Cerebellar cortex (tissue), 1 donor: ENCODE results near the gene EPHB1.

ENCODE experiments used
- DNase-seq: peaks from one replicate; pipeline ENCODE4 v3.0.0-alpha.2; 2015; ENCODE audit warnings: low spot score

Gene EPHB1

DNA sequence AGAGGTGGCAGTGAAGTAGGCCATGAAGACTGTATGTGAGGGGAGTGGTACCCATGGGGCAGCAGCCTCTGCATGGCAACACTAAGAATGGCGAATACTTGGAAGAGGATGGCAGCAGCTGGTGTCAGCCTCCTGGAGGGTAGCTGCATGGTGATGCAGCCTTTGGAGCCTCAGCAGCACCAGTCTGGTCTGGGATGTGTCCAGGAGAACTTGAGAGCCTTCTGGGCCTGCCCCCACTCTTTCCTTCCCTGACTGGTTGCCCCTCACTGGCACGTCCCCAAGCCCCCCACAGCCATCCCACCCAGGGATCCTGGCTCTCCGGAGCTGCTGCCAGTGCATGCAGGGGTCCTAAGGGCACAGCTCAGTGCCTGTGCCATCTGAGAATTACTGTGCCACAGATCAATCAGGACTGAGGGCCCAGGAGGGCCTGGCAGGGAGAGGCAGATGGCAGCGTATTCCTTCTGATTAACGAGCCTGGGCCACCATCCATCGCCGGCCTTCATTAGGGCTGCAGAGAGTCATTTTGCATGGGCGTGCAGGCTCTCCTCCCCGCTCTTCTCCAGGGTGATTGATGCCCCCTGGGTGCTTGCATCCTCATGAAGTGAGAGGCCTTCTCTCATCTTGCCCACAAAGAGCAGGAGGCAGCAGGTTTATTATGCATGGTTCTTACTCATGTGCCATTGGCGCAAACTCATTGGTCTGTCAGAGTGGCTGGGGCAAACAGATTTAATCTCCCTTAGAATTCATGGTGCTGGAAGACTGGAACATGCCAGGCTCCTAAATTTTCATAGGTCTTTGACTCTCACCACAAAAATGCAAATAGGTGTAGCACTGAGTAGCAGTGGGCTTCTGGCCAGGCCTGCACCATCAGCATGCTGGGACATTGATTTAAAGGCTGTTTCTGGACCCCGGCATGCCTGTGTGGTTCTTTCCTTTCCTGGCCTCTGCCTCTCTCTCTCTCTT is 116.8 kb downstream of the EPHB1 start:
- no peak for DNase-seq

DNA sequence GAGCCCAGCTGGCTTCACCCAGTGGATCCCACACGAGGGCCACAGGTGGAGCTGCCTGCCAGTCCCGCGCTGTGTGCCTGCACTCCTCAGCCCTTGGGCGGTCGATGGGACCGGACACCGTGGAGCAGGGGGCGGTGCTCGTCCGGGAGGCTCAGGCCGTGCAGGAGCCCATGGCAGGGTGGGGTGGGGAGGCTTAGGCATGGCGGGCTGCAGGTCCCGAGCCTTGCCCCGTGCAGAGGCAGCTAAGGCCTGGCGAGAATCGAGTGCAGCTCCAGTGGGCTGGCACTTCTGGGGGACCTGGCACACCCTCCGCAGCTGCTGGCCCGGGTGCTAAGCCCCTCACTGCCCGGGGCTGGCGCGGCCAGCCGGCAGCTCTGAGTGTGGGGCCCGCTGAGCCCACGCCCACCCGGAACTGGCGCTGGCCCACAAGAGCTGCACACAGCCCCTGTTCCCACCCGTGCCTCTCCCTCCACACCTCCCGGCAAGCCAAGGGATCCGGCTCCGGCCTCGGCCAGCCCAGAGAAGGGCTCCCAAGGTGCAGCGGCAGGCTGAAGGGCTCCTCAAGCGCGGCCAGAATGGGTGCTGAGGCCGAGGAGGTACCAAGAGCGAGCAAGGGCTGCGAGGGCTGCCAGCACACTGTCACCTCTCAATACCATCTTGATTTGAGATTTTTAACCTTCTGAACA is 121.4 kb downstream of the EPHB1 start:
- no peak for DNase-seq

DNA sequence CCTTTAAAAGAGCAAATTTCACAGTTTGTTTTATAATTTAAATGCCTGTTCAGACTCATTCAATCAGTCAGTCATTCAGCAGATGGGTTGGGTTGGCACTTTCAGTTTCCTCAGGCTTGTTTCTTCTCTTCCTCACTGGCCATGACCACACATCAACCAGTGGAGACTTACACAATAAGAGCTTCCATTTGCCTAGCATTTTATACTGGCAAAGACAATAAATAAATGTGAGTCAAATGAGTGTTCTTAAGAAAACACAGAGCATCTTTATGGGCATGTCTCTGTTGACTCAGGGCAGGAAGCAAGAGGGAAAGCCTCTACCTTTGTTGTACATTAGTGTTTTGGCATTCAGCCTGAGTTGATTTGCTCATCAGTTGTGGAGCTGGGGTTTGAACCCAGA is 122.6 kb downstream of the EPHB1 start:
- no peak for DNase-seq

DNA sequence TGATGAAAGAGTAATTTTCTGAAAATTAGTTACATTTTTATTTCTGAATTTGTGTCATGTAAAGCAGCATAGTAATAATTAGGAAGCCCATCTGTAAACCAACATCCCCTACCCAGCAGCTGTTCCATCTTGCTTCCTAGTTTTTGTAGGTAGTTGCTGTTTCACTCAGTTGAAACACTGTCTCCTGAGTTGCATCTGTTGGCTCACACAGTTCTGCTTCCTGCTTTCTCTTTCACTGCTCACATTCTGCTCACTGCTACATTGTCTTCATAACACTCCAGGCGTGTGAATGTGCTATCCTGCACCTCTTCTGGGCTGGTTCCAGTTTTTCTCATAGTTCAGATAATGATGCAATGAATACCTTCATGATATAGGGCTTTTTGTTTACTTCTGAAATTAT is 123.4 kb downstream of the EPHB1 start:
- no peak for DNase-seq

DNA sequence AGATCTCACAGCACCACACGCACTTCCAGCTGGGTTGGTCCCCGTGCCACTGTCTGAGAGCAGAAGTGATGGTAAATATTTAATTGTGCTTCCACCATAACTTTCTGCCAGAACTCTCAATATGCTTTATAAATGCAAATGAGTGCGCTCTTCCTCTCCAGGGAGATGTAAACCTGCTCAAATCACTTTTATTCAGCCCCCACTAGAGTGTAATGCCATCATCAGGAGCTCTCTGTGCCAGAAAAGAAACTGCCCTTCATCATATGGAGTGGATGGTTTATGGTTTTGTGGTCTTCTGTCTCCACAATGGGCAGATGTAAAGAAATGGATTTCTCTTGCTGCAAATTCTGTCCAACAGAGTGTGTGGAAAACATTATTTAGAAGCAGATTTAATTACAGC is 127.0 kb downstream of the EPHB1 start:
- DNase-seq, result no peak

DNA sequence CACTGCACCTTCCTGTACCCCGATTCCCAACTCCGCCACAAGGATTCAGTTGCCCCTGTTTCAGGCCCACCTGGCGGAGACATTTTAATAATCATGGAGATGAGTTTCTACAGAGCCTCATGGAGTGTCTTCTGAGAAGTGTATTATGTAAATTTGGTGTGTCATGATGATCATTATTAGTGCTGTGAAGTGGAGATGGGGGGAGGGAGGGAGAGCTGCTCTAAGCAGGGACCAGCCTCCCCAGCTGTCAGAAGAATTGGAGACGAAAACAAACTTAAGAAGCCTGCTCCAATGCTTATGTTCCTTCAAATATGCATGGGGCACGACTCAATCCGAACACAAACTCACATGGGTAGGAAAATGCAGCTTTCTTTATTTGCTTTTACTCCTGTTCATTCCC is 127.8 kb downstream of the EPHB1 start:
- DNase-seq, result no peak

DNA sequence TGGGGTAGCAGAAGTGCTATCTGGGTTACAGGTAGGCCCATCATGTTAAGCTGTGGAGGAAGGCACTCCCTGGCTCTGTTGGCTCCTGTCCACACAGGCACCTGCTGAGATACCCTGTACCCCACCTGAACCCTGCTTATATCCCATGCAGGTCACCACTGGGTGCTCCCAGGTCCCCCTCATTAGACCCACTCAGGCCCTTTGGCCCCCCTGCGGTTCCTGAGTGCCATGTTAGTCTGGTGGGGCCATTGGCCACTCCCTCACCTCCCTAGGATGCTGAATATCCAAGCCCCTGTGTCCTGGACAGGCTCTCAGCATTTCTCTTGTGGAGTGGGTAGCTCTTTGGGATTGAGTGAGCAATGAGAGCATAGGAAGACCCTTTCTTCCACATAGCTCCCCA is 128.2 kb downstream of the EPHB1 start:
- no peak for DNase-seq

DNA sequence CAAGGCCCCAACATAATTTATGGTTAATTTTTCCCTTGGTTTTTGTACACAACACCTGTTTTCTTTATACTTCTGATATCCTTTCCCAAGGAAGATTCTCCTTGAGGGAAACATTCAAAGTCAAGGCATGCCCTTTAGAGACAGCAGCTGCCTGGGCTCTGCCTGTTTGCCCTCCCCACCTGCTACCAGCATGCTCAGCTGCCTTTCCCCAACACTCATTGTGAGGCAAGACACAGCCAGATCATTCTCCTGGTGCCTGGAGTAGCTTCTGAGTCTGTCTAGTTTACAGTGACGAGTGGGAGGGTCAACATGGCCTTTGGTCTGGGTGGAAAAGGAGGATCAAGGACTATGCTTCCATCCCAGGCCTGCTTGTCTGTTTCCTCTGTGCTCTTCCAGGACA is 132.5 kb downstream of the EPHB1 start:
- DNase-seq, result no peak

DNA sequence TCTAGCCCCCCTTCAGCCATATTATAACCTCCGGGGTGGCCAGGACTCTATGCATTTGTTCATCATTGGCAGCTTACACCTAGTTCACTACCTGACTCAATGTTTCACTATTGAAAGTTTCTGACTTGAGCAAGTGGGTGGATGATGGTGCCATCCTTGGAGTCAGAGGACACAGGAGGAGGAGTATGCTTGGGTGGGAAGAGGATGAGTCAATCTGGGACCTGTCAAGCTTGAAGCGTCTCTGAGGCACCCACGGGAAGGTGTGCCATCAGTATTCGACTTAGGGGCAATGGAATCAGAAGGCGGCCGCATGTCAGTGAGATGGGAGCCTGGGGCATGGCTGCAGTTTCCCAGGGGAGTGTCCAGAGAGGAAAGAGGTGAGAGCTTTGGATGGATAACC is 133.3 kb downstream of the EPHB1 start:
- no peak for DNase-seq

DNA sequence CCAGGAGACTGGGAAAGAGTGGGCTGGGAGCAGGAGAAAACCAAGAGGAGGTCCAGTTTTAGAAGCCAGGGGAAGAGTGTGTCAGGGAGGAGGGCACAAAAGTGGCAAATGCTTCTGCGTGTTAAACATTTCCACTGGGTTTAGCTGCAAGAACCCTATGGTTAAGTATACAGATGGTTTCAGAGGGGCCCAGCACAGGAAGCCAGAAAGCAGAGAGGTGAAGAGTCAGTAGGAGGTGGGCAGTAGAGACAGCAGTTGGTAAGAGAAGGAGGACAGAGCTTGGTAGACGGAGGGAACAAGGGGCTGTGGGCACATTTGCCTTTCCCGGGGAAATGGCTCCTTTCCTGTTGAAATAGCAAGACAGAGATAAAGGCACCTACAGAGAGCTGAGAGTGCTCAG is 133.8 kb downstream of the EPHB1 start:
- DNase-seq, result no peak

DNA sequence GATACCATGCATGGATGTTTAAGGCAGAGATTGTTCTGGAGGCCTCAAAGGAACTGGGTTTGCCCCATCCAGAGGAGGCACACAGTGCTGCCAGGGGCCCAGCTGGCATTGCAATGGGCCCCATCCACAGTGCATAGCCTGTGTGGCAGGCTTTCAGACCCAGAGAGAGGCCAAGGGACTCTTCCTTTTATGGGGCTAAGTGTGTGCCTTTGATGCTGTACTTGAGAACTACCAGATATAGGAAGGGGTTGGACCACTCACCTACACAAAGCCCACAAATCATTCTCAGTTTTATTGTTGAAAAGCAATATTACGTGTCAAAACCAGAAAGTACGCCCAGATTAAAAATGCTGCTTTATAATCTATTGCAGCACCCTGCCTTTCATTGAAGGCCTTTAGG is 134.9 kb downstream of the EPHB1 start:
- no peak for DNase-seq

DNA sequence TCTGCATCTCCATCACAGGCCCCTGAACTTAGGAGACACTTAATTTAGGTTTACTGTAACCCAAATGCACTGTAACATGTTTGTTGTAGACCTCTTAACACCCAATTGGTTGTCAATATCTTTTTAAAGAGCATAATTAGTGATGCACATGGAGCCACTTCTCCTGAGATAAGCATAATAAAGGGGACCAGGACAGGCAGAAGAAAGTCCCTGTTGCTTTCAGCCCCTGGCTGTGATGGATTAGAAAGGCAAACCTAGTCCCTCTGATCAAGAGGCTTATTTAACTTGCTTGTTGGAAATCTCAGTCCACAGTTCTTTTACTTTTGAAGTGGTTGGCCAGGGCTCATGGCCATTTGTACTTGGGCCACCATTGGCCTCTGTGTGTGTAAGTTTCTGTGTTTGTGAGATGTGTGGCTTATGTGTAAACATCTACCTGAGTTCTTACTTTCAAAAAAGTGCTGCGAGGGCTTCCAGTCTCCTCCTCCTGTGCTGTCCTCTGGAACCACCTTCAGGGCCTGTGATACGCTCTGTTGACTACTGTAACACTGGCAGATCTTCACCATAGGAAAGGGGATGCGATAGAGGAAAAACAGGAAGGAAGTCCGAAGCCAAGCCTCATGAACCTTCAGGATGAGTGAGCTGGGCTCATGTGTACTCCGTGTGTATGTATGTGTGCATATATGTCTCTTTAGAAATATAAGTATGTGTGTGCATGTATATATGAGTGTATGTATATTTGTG is 136.2 kb downstream of the EPHB1 start:
- DNase-seq, result no peak

DNA sequence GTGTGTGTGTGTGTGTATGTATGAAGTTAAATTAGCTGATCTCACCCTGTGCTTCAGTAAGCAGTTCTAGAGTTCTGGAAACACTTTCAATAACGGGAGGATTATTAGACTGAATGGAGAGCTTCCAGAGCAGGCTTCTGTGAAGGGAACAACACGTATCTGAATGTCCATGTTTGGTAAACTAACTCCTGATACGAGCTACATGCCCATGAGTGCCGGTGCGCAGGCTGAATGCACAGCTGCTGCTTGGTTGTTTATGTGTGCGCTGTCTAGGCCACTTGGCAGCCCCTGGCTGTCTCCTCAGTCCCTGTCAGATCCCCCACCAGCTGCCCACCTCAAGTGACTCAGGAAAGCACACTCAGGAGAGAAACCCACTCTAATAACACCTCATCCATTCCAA is 137.0 kb downstream of the EPHB1 start:
- no peak for DNase-seq

DNA sequence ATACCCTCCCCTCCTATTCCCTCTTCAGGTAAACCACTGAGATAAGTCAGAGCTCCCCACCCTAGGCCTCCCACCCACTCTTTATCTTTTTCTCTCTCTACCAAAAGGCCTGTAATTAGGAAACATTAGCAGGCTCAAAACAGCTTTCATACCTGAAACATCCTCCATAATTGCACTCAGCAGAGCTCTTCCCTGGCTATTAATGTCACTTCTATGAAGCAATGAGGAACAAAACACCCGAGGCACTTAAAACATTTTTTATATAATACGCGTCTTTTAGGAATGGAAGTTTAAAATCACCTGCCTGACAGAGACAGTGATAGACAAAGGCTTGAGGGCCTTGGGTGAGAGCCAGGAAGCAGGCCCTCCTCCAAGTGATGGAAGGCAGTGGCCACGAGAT is 138.9 kb downstream of the EPHB1 start:
- DNase-seq, result no peak

DNA sequence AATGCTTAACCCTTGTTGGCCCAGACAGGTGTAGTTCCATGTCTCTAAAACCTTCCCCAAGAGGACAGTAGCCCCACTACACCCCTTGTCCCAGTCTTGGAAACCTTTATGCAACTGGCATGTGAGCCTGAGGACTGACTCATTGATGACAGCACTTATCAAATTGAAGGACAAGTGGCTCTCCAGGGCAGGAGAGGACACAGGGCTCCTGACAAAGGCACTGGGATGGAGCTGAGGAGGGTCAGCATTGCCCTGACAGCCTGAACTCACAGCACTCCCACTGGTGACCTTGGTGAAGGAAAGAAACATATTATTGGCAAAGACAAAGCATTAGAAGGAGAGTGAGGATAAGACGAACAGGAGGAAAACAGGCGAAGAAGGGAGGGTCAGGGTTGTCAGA is 139.9 kb downstream of the EPHB1 start:
- DNase-seq, result no peak

DNA sequence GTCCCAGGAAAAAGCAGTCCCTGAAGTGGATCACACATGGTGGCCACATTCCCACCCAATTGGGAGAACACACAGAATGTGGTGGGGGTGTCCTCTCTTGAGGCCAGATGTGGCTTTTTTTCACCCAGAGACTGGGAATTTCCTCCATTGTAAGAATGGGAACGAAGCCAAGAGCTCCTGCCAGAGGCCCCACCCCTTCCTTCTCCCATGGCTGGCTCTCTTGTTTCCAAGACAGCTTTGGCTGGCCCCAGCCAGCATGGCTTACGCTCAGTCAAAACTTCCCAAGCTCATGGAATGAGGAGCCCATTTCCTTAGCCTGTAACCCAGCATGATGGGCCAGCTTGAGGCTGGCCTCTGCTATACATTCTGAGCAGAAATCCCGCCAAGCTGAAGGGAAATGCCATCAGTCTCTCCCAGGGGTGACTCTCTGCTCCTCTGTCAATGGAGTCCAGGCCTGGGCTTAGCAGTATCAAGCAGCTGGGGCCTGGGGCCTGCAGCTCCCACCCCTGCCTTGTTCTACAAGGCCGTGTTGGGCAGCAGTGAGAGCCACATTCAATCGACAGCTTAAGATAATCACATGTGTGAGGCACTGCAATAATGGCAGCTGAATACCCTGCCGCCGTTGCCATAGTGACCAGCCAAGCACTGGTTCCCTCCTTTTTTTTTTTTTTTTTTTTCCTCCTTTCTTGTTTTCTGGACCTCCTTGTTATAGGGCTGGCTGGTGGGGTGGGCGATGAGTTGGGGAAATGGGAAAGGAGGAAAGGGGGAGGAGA is 142.4 kb downstream of the EPHB1 start:
- no peak for DNase-seq

DNA sequence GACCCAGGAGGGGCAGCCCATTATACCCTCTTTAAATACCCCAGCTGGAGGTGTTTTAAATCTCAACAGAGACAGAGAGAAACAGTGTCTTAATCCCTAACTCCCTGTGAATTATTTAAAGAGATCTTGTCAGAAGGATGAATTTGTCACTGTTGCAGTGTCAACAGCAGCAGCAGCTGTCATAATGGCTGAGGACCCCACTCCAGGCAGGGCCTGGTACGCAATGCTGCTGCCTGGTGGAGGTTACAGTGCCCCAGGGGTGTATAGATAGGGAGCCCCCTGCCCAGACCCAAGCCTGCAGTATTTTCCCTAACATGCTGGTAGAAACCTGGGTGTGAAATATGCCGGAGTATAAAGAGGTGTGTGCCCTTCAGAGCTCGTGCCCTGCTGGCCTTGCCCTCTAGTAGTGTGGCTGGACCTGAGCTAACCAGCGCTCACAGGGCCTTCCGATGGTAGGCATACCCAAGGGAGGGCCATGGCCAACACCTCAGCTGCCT is 143.0 kb downstream of the EPHB1 start:
- DNase-seq, result no peak

DNA sequence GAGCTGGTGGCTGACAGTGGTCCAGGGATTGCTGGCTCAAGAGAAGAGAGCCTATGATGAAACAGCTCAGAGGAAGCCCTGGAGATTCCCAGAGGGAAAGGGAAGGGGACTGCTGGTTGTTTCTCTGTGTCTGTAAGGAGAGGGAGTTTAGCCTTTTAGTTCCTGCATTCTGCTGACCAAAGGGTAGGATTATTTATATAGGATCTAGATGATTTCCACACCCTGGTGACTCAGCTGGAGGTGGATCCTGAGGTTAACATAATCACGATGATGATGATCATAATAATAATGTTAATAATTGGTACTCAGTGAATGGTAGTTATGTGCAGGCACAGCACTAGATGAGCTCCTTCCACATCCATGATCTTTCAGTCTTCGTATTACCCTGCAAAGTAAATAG is 144.9 kb downstream of the EPHB1 start:
- no peak for DNase-seq

DNA sequence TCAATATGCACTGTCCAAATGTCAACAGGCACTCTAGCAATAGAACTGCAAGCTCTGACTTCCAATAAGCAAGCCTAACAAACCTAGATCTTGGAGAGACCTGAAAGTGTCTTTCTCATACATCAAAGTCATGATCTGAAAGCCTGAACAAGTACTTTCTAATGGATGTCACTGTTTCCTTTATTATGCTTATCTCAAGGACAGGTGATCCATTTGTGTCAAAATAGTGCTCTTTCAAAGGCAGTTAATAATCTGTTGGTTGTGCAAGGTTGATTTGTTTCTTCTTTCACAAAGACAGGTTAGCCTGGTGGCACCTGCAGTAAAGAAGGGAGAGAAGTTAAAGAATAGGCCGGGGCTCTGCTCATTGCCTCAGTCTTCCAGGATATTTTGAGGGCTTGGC is 146.8 kb downstream of the EPHB1 start:
- no peak for DNase-seq

DNA sequence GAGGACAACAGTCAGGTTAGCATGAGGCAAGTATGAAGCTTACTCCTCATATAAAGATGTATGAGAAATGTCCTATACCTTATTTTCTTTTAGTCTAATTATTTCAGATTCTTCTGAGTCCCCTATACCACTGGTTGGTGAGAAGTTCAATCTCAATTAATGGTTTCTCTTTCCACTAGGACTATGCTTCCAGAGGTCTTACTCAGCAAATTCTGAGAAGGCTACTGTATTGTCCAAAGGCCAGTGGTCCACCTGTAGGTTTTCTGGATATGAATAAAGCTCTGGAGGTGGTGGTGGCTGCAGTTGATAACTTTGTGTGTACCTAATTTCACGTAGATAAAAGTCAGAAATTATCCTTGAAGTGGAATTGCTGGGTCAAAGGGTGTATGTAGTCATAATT is 149.4 kb downstream of the EPHB1 start:
- DNase-seq, result no peak

DNA sequence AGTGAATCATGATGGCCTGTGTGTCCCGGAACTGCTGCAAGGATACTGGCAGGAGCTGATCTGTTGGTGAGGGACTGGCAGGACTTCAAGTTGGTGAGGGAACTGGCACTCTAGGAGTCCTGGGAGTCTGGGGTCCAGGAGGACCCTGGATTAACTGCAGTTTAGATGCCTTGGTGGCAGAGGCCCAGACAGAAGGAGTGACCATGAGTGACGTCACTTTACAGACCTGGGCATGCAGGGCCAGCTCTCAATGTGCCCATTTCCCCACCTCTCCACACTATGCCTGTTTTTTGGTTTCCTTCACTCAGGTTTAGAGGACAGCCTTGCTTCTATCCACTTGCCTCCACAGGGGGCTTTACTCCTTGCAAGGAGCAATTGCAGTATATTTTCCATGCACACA is 154.1 kb downstream of the EPHB1 start:
- DNase-seq, result no peak

DNA sequence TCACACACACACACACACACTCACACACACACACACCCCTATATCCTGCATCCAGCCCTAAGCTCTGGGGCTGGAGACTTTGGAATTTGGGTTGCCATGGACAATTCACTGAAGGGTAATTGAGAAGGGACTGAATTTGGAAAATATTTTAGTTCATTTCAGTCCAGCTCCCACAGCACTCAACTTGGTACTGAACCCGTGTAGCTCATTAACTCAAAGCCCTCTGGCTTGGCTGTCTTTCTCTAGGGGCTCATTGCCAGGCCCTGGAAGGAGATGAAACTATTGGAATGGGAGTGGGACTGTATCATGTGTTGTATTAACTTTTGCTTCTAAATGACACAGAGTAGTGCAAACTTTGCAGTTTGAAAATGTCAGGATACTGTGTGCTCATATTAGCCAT is 157.3 kb downstream of the EPHB1 start:
- no peak for DNase-seq
